RKO (cell line): Measurements from ENCODE around the gene SLC22A16.

Experiments
- DNase-seq: peaks from one replicate; pipeline ENCODE4 v3.0.0-alpha.2; 2016; ENCODE audit warnings: low spot score

The SLC22A16 gene

DNA sequence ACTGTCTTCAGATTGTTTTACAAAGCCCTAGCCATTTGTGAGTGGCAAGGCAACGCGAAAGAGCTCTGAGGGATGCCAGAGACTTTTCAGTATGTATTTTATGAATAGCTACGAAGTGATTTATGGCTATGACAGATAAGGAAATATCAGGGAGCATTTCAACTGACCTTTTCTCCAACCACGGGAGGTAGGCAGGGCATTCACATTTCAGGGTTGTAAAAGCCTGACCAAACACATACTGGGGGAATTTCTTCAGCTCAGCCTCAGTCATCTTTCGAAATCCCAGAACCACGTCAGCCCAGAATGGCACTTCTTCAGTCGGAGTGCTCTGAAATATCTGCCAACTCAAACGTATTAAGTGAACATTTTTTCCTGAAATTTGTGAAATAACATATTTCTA is 71.8 kb downstream of the SLC22A16 start:
- no peak for DNase-seq

DNA sequence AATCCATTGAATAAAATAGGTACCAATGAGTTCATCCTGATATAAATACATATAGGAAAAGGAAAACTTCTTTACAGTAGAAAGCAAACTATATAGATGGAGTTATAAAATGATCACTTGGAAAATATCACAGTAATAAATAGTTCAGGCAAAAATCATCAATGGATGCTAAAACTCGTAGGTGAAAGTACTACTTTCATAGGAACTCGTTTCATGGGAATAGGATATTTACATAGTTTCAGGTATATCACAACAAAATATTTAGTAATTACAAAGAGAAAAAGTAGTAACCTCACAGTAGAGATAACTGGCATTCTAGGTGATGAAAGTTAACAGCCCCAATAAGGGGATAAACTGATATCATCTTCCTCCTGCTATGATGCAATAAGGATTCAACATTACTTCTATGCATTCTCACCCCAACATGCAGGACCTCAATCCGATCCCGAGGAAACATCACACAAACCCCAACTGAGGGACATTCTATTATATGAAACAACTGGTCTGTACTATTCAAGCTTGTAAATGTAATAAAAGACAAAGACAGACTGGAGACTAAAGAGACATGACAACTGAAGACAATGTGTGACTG is 74.7 kb downstream of the SLC22A16 start:
- no peak for DNase-seq

DNA sequence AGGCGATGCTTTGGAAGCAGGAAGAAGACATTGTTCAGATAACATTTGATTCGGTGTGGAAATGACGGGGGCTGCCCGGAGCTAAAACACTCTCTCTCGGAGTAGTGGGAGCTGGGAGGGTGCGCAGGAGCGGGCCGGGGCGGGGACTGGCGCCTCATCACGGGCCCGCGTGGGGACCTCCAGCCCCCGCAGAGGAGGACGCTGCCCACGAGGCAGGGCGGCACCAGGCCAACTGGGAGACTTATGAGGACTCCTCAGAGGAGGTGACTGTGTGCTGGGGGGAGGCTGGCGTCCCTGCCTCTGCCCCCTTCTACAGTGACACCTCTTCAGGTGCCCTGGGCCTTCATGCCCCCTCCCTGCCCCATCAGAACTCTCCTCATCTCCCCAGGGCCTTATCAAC is 76.2 kb downstream of the SLC22A16 start:
- no peak for DNase-seq

DNA sequence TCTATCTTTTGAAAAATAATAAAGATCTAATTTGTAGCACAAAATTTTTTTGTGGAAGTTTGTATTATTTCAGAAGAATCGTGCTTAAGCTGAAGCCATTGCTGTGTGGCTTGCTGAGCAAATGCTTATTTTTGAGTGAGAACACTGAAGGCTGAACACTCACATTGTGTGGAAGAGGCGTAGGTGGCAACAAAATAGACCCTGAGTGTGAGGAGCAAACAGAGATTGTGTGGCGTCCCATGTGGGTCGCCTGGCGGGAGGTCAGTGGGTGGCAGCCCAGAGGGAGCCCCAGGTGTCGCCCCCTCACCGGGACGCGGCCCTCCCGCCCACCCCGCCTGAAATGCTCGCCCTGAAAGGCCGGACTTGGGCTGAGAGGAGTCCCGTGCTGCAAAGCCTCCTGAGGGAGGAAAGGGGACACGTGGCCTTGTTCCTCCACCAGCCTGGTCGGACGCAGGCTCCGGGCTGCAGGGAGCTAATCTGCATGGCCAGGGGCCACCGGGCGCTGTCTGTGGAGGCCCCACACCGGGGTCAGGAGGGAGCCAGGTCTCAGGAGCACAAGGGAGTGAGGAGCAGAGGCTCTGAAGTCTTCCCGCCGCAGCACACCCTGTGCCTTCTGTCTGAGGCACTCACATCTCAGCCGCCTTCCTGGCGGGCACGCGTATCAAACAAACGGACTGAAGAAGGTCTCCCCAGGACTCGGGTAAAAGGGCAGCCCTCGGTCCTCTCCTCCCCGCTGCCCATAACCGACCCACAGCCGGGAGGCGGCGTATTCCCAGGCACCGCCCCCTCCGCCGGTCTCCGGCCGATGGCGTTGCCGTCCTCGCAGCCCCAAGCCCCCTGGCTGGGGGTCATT is 77.0 kb downstream of the SLC22A16 start:
- no peak for DNase-seq

DNA sequence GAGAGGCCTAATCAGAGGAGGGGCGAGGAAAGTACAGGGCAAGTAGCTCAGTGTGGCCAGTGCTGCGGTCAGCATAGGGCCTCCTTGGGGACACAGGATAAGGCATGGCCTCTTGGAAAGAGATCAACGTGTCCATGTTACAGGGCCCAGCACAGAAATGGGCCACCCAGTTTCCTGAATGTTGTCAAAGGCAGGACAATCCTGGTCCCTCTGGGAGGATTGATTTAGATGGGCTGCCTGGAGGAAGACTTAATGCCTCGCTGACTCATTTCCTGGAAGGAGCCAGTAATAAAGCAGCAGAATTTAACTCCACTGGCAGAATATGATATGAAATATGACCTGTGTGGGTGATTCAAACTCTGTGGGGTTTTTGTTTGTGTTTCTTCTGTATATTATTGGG is 77.6 kb downstream of the SLC22A16 start:
- peak; percentile 41 for DNase-seq

DNA sequence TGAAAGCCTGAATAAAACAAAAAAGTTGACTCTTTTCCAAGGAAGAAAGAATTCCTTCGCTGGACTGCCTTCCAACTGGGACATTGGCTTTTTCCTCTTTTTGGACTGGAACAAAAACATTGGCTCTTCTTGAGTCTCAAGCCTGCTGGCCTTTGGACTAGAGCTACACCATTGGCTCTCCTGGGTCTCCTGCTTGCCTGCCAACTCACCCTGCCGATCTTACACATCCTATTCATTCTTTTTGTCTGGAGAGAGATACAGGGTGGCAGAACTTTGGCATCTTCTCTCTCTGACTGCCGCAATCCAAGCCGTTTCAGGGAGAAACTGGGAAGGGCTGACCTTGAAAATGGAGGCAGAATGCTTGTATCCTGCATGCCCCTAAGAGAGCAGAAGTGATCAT is 81.2 kb downstream of the SLC22A16 start:
- no peak for DNase-seq

DNA sequence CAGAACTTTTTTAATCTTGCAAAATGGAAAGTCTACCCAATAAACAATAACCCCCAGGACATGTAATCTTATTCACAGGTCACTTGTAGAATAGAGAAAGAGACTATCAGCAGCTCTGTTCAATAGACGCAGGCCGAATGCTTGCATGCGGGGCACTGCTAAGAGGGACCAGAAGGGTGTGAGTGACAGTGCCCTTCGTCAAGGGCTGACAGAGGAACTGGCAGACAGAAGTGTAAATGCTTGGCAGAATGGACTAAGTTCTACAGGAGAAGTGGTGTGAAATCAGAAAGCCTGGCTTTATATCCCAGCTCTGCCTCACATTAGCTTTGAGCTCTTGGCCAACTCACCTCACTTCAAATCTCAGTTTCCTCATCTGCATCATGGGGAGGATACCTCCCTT is 82.0 kb downstream of the SLC22A16 start:
- no peak for DNase-seq

DNA sequence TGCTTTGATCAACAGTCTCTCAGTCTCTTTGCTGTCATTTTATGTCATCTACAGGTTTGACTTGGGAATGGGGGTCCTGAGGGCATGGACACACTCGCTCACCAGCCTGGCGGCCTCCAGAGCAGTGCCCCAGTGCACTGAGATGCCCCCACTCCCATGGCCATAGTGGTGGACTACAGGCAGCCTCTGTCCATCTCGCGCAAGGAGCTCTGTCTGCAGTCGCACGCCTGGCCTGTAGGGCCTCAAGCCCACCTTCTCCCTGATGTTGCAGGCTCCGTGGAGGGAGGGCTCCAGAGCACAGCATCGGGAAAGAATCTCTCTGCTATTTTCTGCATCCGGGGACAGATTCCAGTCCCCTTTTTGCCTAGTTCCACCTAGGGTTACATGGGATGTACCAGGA is 83.7 kb downstream of the SLC22A16 start:
- DNase-seq = no peak

DNA sequence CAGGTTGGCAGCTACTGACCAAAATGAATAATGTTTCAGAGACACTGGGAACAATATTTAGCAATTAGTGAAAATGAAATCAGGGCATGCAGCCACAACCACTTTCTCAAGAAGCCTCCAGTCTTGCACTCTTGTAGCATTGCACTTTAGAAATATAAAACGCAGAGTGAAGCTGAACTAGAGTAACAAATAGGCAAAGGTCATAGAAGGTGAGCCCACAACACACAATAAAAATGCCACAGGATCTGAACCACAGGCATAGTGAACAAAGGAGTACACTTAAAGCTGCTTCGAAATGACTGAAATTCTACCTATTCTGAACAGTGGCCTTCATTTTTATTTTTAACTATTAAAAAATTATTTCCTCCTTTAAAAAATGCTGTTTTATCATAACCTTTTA is 86.0 kb downstream of the SLC22A16 start:
- no peak for DNase-seq

DNA sequence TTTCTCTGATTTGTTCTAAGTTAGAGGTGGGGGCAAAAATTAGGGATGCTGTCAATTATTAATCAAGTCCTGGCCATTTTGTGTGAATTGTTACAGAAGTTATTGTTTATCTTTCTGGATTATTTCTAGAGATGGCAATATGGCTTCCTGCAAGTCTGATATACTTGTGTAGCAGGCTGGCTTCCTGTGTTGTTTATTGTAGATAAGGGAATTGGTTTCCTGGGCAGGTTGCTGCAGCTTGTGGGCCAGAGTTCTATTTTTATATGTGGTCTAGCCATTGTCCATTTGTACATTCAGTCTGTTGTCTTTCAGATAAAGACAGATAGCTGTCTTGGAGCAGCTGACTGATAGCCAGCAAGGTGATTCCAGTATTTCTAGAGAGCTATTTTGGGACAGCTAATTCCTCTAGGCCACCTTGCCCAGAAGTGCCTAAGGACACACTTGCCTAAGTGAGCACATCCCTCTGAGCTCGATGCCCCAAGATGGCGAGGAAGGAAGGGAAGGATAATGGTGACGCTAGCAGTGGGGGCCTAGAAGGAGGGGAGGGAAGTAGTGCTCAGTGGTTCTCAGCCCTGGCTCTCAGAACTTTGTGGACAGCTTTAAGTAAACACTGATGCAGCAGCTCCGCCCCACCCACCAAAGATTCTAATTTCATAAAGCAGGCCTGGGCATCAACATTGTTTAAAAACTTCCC is 86.6 kb downstream of the SLC22A16 start:
- no peak for DNase-seq

DNA sequence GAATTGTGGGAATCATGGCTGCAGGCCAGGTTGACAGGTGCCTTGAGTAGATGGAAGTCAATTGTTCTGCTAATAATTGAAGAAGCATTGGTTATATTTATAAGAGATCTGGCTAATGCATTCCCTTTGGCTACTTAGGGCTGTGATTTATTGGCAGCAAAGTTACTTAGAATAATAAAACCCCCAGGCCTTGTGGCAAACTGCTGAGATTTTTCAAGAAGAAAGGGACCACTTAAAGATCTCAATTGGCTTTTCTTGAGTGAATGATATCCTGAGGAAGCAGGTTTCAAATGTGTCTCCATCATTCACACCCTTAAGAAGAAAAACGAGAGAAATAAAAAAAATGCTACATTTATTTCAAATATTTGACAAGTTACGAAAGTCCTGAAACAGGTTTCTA is 88.4 kb downstream of the SLC22A16 start:
- DNase-seq = no peak

DNA sequence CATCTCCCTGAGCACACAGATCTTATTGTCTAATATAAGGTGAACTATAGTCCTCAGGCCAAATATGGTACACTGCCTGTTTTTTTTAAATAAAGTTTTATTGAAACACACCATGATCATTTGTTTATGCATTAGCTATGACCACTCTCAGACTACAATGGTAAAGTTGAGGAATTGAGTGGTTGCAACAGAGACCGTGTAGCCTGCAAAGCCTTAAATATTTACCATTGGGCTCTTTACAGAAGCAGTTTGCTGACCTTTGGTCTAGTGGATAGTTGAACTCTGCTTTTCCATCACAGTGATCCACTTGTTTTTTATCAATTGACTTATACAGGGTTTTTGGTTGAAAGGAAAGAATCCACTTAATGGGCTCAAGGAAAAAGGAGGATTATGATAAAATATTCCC is 91.0 kb downstream of the SLC22A16 start:
- no peak for DNase-seq

DNA sequence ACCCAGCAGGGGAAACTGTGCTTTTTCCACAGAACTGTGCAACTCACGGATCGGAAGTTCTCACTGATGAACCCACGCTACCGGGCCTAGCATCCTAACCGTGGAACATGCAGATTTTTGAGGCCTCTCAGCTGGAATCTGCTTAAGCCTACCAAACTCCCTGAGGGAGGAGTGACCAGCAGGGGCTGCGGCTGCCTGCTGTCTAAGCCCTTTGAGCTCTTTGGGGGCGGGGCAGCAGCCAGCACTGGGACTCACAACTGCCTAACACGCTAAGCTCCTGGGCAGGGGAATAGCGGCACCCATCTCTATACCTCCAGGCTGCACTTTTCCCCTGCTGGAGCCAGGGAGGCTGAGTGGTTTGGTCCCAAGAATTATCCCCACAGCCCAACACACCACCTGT is 97.9 kb downstream of the SLC22A16 start:
- no peak for DNase-seq
